ENCODE data around the gene ROM1. TPM values are rescaled to one million over a fixed set of nuclear protein-coding genes. Genes with fewer than 3 reads are reported as not detected.

ROM1 gene
- total RNA-seq, 1 experiment from 2014 or later = 10.9 TPM

DNA sequence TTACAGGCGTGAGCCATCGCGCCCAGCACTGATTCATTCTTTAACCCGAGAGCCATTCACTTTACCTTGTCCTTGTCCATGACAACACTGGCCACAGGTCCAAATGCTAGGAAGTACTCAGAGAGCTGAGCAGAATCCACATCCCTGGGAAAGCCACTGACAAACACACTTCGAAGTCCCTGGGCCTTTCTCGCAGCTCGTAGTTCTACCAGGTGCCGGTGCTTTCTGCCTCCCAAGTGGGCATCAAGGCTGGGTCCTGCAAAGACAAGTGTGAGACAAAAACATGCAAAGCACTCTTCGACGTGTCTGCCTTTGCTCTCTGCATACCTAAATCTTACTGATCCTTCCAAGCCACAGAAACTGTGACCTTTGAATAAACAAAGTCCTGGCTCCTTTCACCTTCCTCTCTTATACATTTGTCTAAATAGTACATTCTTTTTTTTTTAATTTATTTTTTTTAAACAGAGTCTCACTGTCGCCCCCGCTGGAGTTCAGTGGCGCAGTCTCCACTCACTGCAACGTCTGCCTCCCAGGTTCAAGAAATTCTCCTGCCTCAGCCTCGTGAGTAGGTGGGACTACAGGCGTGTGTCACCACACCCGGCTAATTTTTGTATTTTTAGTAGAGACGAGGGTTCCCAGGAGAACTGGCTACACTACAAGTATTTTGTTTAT, 24.0 kb upstream of the ROM1 start:
- no peak for DNase-seq (ENCODE audit: low spot score)

- peak; percentile 100 for DNase-seq (ENCODE audit: low spot score)
Measured at GRCh38 chr11:62591448-62592145, 21.5 kb upstream of the ROM1 start, which contains the start of gene TUT1. TUT1 (minus strand) TSS chr11:62591523; CDS start chr11:62591485, 38 bp downstream.

- no peak for DNase-seq (ENCODE audit: low spot score)
Measured at GRCh38 chr11:62592146-62592815, 20.8 kb upstream of the ROM1 start.

GRCh38 chr11:62592989-62593421, 20.1 kb upstream of the ROM1 start:
- no peak for DNase-seq (ENCODE audit: low spot score)

DNA sequence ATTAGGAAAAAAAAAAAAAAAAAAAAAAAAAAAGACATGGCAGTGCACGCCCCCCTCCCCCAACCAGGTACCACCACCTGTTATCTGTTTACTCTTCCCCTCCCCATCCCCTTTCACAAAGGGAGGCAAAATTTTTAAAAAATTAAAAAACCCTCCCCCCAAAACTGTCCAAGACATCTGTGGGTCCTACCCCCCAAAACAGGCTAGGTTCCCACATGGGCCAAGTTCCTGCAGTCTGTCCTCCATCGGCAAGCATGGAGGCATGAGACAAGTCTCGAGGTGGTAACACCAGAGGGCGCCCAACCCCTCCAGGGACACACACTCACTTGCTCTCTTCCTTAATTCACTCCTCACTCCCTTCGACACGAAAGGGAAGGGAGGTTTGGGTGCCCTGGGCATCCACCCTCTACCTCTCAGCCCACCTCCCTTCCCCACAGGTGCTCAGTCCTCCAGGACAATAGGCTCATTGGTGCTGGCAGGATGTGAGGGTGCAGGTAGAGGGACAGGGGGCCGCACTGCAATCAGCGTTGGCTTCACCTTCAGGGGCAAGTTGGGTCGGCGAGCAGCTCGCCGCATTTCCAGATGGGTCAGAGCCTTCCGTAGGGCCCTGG, 19.5 kb upstream of the ROM1 start:
- peak; percentile 88 for DNase-seq (ENCODE audit: low spot score)

DNA sequence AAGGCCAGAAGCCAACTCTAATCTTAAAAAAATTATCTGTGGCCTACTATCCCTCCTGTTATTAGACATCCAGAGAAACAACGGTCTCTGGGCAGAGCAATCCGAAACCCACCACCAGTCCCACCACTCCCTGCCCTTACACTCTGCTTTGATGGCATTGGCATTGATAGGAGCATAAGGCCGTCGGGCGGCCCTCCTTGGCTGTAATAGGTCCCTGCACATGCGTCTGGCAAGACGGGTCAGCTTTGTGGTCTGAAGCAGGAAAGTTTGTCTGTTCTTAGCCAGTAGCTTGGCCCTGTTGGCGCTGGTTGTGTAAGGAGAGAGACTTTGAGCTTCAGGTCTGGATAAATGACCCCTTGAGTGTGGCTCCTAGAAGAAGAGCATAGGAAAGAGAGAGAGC, 17.9 kb upstream of the ROM1 start:
- DNase-seq (ENCODE audit: low spot score) = no peak

DNA sequence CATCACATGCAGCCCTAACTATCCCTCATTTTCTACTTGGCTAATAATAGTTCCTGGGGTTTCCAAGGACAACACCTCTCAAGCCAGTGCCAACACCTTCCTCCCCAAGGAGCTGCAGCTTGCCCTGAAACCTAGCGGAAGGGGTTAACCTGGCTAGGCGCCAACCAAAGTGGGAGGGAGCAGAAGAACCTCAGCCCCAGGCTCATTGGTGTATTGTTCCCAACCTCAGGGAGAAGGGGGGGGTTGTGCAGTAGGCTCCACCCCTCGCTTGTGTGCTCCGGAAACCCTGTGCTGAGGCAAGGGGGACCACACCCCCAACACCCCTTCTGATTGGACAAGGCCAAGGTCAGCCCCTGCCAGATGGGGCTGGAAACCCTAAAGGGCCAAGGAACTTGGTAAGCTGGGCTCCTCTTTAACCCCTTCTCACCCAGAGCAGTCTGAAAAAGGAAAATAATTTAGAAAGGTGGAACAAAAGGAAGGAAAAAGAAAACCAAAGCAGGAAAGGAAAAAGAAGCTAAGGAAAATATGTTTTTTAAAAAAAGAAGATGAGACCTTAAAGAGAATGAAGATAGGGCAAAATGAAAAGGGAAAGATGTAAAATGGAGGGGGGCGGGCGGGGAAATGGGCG, 13.9 kb upstream of the ROM1 start:
- DNase-seq (ENCODE audit: low spot score) = peak; percentile 96

GRCh38 chr11:62599901-62600300, 13.2 kb upstream of the ROM1 start:
- DNase-seq (ENCODE audit: low spot score) = no peak

- DNase-seq (ENCODE audit: low spot score) = peak; percentile 38
Measured at GRCh38 chr11:62600367-62601121, 12.5 kb upstream of the ROM1 start.

DNA sequence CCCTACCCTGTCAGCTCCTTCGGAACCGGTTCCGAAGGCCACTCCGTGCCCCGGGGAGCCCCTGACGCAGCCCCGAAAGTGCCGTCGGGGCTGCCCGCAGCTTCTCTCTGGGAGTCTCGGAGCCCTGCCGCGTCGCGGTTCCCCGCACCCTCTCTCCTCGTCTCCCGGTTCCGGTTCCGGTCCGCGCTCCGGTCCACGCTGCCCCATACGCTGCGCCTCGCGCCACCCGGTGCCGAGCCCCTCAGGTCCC, 12.0 kb upstream of the ROM1 start:
- peak; percentile 43 for DNase-seq (ENCODE audit: low spot score)

DNA sequence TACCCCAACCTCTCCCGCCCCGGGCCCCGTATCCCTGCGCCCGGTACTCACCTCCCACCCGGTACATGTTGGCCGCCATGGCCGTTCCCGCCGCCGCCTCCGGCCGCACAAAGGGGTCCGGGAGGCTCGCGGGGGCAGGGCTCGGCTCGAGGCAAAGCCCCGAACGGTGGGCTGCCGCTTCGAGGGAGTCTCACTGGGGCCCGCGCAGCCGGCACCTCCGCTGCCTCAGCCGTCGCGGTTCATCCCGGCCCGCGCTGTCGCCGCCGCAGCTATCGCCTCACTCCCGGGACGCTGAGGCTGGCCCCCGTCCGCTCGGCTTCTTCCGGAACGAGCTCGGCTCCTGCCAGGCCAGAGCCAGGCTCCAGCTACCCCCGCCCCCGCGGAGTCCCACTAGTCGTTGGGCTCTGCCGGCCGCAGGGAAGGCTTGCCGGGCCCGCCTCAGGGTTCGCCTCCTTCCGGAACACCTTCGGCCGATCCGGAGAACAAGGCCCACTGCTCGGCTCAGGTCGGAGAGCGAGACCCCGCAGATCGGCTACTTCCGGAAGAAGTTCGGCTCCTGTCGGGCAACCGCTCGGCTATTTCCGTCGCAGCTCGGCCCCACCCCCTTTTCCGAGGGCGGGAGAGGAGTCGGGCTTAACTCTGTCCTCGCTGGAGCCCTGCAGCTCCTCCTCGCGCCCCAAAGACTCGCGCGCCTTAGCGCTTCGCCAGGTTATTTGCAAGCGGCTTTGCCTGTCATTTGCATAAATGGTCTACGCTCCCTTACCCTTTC, 11.5 kb upstream of the ROM1 start, which contains the start of gene MTA2:
Gene MTA2 (minus strand): TSS at position 494 of the 769 bp plus-strand sequence. CDS start 415 bp downstream, at position 79.
- peak; percentile 100 for DNase-seq (ENCODE audit: low spot score)

DNA sequence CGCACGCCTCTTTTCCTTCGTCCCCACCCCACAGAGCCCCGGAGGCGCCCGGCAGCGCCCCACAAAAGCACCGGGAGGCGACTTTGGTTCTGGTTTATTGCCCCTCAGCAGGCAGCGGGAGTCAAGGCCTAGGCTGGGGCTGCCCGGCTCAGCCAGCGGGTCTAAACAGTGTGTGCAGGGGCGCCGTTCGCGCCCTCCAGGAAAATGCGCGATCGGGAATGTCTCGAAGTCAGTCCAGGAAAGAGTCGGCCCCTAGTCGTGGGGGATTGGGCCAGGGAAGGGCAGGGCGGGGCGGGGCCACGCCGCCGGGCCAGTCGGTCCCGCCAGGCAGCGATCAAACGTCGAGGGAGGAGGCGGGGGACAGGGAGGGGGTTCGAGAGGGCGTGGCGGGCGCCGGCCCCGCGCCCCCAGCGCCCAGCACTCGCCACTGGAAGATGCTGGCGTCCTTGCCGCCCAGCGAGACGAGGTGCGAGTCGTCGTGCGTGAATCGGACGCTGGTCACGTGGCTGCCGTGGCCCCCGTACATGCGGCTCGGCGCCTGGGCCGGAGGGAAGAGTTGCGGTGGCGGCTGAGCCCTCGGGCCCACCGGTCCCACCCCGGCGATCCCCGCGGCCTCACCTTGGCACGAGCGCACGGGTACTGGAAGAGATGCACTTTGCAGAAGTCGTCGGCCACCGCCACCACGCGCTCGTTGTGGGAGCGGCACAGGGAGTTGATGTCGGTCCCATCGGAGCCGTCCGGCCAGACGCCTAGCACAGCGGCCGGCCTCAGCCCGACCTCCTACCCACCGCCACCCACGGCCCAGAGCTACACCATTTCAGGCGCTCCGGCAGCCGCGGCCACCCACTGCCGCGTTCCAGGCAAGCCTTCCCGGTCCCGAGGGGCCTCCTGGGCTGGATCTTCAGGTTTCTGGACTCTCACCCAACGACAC, 10.7 kb upstream of the ROM1 start:
- peak; percentile 90 for DNase-seq (ENCODE audit: low spot score)

- DNase-seq (ENCODE audit: low spot score) = peak; percentile 78
Measured at GRCh38 chr11:62603072-62603408, 10.0 kb upstream of the ROM1 start.

- DNase-seq (ENCODE audit: low spot score) = no peak
Measured at GRCh38 chr11:62603776-62604299, 9.2 kb upstream of the ROM1 start.

- no peak for DNase-seq (ENCODE audit: low spot score)
Measured at GRCh38 chr11:62604460-62605120, 8.5 kb upstream of the ROM1 start.

DNA sequence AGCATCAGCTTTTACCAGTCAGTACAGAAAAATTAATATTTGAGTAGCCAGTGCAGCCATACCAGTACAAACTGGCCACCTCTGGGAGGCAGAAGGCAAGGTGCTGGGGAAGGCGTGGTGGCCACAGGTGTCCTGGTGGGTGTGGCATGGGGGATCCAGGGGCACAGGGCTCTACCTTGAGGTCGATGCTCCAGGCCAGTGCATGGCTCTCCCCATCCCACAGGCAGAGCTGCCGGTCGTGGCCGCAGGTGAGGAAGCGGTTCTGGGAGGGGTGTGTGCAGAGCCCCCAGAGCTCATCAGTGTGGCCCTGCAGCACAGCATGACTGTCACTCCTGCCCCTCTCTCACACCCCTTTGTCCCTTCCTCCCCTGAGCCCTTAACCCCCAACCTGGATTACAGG, 7.6 kb upstream of the ROM1 start:
- no peak for DNase-seq (ENCODE audit: low spot score)

- DNase-seq (ENCODE audit: low spot score) = no peak
Measured at GRCh38 chr11:62605902-62606301, 7.2 kb upstream of the ROM1 start.

GRCh38 chr11:62607714-62608113, 5.3 kb upstream of the ROM1 start:
- DNase-seq (ENCODE audit: low spot score) = no peak

GRCh38 chr11:62608776-62609175, 4.3 kb upstream of the ROM1 start:
- no peak for DNase-seq (ENCODE audit: low spot score)
